OCI-LY3 (cell line): ENCODE results near the gene CIDEB.

Experiments
- H2AFZ ChIP-seq: fragments of 200-600, 300-600 bp; shearing (Covaris generic); 2 replicates; pipeline ENCODE4 v1.6.0; 2014; ENCODE audit warnings: antibody characterized with exemption, low read depth, low read length
- H3K27ac ChIP-seq: fragments of 200-600, 300-600 bp; sonication (generic); 2 replicates; pipeline ENCODE4 v1.5.1; 2014; ENCODE audit warnings: mild to moderate bottlenecking, low read length, moderate library complexity, mixed read lengths
- H3K27me3 ChIP-seq: fragments of 200-600, 300-600 bp; sonication (generic); 2 replicates; pipeline ENCODE4 v1.6.1; 2014; ENCODE audit warnings: low read depth, low read length, mixed read lengths
- H3K36me3 ChIP-seq: fragments of 200-600, 300-600 bp; sonication (generic); replicated peaks from 2 replicates; pipeline ENCODE3; 2014; ENCODE audit warnings: low read depth, low read length, mixed read lengths
- H3K4me1 ChIP-seq: fragments of 300-600, 200-600 bp; sonication (generic); 2 replicates; pipeline ENCODE4 v1.6.1; 2014; ENCODE audit warnings: low read length, mixed read lengths
- H3K4me2 ChIP-seq: fragments of 200-600, 300-600 bp; sonication (generic); 2 replicates; pipeline ENCODE4 v1.6.1; 2014; ENCODE audit warnings: low read length, mixed read lengths
- H3K4me3 ChIP-seq: fragments of 300-600, 200-600 bp; sonication (generic); 2 replicates; pipeline ENCODE4 v1.5.1; 2014; ENCODE audit warnings: antibody characterized with exemption, mild to moderate bottlenecking, low read length, moderate library complexity
- H3K79me2 ChIP-seq: fragments of 300-600, 200-600 bp; shearing (Covaris generic); 2 replicates; pipeline ENCODE4 v1.6.1; 2014; ENCODE audit warnings: mild to moderate bottlenecking, low read length, mixed read lengths
- H3K9ac ChIP-seq: fragments of 300-600, 200-600 bp; shearing (Covaris generic); 2 replicates; pipeline ENCODE4 v1.6.0; 2014; ENCODE audit warnings: mild to moderate bottlenecking, low read length, moderate library complexity
- H3K9me3 ChIP-seq: fragments of 200-600, 300-600 bp; shearing (Covaris generic); 2 replicates; pipeline ENCODE4 v1.6.1; 2014; ENCODE audit warnings: low read length, mixed read lengths; ENCODE audit not compliant: insufficient read depth
- H4K20me1 ChIP-seq: fragments of 200-600, 300-600 bp; sonication (generic); 2 replicates; pipeline ENCODE4 v1.6.1; 2016; ENCODE audit warnings: low read length, mixed read lengths; ENCODE audit not compliant: insufficient read depth
- EZH2phosphoT487 ChIP-seq: fragments of 200-600 bp; shearing (Covaris generic); IDR thresholded peaks from 2 replicates; pipeline ENCODE4 v1.6.1; 2018; ENCODE audit warnings: antibody characterized with exemption, mixed run types, low read depth
- TF ChIP-seq, protein P1 (sequence below): fragments of 200-600, 300-600 bp; sonication (generic); IDR thresholded peaks from 2 replicates; pipeline ENCODE4 v1.5.1; 2014; ENCODE audit warnings: antibody characterized with exemption, low read length, low read depth

The CIDEB gene

DNA sequence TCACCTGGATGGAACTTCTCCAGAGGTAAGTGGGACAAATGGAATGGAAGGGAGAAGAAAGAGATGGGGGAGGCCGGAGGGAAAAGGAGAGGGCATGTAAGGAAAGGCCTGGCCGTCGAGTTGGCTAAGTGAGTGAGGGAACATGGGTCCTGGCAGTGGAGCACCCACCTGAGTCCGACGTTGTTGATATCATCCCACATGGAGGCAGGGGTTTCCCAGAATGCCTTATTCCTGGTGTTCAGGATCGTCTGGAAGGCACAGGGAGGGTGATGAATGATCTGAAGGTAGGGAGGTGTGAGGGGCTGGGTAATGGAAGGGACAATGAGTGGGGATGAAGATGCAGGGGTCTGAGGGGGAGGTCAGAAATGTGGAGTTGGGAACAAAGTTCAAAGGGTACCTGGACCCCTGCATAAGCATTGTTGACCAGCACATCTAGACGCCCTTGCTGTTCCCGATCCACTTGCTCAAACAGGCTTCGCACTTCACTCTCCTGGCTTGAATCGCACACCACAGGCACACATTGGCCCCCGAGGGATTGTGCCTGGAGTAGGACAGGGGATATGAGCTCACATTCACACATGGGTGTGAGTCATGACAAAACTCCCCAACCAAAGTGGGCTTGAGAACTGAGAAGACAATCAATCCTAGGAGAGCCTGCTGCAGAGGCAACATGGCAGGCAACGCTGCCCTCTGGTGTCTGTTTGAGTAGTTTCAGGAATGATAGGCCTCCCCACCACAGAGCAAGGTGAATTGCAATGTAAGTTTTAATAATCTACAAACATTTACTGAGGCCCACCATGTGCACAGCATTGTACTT, 11.2 kb downstream of the CIDEB start:
- no peak overlapping the region for H3K4me3 ChIP-seq
- no peak overlapping the region for H3K9ac ChIP-seq
- H3K4me2 ChIP-seq = peak overlapping the region; percentile 44
- peaks cover 33% of the 10 kb centered on the region for H3K4me1 ChIP-seq
- H2AFZ ChIP-seq = no peak overlapping the region
- no peak overlapping the region for H3K27ac ChIP-seq
- H3K36me3 ChIP-seq = peaks cover 13% of the 10 kb centered on the region
- no peaks in the 10 kb centered on the region for H3K9me3 ChIP-seq
- H3K27me3 ChIP-seq = no peaks in the 10 kb centered on the region
- peaks cover 4% of the 10 kb centered on the region; the same call in 1 of the 2 replicates for H4K20me1 ChIP-seq
- TF ChIP-seq, protein P1, sequence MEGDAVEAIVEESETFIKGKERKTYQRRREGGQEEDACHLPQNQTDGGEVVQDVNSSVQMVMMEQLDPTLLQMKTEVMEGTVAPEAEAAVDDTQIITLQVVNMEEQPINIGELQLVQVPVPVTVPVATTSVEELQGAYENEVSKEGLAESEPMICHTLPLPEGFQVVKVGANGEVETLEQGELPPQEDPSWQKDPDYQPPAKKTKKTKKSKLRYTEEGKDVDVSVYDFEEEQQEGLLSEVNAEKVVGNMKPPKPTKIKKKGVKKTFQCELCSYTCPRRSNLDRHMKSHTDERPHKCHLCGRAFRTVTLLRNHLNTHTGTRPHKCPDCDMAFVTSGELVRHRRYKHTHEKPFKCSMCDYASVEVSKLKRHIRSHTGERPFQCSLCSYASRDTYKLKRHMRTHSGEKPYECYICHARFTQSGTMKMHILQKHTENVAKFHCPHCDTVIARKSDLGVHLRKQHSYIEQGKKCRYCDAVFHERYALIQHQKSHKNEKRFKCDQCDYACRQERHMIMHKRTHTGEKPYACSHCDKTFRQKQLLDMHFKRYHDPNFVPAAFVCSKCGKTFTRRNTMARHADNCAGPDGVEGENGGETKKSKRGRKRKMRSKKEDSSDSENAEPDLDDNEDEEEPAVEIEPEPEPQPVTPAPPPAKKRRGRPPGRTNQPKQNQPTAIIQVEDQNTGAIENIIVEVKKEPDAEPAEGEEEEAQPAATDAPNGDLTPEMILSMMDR = peak; percentile 90
- no peak for TF ChIP-seq EZH2phosphoT487
- peaks cover 19% of the 10 kb centered on the region for H3K79me2 ChIP-seq

DNA sequence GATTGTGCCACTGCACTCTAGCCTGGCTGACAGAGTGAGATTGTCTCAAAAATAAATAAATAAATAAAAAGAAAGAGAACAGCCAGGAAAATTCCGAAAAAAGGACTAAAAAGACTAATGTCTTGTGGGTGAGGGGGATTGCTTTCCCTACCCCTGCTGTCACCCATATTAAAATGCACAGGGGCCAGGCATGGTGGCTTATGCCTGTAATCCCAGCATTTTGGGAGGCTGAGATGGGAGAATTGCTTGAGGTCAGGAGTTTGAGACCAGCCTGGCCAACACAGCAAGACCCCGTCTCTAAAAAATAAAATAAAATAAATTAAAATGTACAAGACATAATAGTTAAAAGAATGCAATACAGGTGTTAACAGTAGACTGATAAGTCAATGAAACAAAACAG, 14.3 kb downstream of the CIDEB start:
- H3K27ac ChIP-seq = no peak overlapping the region
- no peak overlapping the region for H3K4me3 ChIP-seq
- no peaks in the 10 kb centered on the region for H3K79me2 ChIP-seq
- H4K20me1 ChIP-seq = peaks cover 24% of the 10 kb centered on the region
- no peaks in the 10 kb centered on the region for H3K9me3 ChIP-seq
- TF ChIP-seq, protein P1 = no peak
- TF ChIP-seq EZH2phosphoT487 = no peak
- no peak overlapping the region for H3K9ac ChIP-seq
- H3K36me3 ChIP-seq = peaks cover 21% of the 10 kb centered on the region
- no peak overlapping the region for H2AFZ ChIP-seq
- H3K4me1 ChIP-seq = peaks cover 42% of the 10 kb centered on the region
- H3K27me3 ChIP-seq = peaks cover 7% of the 10 kb centered on the region; the same call in 1 of the 2 replicates
- no peak overlapping the region for H3K4me2 ChIP-seq

DNA sequence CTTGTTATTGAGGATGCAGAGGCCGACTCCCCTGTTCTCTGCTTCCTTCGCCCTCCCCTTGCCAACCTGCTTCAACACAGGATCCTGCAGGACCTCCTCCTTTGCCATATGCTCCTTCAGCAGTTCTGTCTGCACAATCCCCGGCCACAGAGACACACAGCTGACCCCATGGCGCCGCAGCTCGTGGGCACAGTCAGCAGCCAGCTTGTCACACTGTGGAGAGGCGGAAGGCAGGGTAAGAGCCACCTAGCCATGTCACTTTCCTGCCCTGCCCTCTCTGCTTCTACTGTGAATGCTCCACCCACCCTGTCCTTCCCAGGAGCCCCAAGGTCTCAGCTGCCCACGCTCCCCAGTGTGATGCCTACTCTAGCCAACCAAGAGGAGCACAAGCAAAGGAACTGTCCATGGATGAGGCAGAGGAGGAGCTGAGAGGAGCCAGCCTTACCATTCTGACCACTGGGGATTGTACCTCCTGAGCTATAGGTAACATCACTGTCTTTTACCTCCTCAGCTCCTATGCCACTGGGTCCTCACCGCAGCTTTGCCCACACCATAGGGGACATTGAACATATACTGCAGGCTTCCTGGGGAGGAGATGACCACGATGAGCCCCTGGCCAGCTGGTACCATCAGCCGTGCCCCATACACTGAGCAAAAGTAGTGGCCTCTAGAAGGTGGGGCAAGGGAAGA, 15.5 kb downstream of the CIDEB start:
- no peaks in the 10 kb centered on the region for H3K9me3 ChIP-seq
- H3K27ac ChIP-seq = no peak overlapping the region
- no peak overlapping the region for H3K4me2 ChIP-seq
- no peaks in the 10 kb centered on the region for H3K79me2 ChIP-seq
- H4K20me1 ChIP-seq = peaks cover 24% of the 10 kb centered on the region
- H3K4me1 ChIP-seq = peaks cover 39% of the 10 kb centered on the region
- peaks cover 21% of the 10 kb centered on the region for H3K36me3 ChIP-seq
- no peak for TF ChIP-seq EZH2phosphoT487
- TF ChIP-seq, protein P1 = no peak
- H3K27me3 ChIP-seq = peaks cover 11% of the 10 kb centered on the region
- no peak overlapping the region for H2AFZ ChIP-seq
- H3K4me3 ChIP-seq = no peak overlapping the region
- H3K9ac ChIP-seq = no peak overlapping the region

DNA sequence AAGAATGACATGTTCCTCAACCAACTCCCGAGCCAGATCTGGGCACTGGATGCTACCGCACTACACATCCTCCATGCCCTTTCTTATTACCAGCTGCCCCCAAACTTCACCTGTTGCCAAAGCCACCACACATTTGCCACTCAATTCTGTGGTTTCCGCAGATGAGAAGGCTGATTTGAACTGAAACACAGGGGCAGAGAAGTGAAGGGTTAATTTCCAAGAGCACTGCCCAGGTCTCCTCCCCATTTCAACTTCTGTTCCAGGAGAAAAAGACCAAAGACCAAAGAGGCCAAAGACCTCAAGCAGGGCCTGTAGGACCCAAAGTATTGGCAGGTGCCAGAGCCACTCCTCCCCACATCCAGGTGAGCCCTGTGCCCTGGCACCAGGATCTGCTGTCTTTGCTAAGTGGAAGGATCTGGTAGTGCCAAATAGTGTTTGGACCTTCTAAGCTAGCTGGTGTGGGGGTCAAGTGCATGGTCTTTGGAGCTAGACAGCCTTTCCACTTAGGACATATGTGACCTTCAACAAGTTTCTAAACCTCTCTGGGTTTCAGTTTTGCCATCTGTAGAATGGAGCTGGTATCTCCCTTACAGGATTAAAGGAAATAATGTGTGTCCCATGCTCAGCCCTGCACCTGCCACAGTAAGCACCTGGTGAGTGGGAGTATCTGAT, 16.2 kb downstream of the CIDEB start:
- TF ChIP-seq, protein P1 = no peak
- TF ChIP-seq EZH2phosphoT487 = no peak
- peaks cover 13% of the 10 kb centered on the region for H3K27me3 ChIP-seq
- peaks cover 24% of the 10 kb centered on the region for H4K20me1 ChIP-seq
- no peak overlapping the region for H3K9ac ChIP-seq
- H2AFZ ChIP-seq = no peak overlapping the region
- no peak overlapping the region for H3K4me3 ChIP-seq
- no peak overlapping the region for H3K27ac ChIP-seq
- peaks cover 21% of the 10 kb centered on the region for H3K36me3 ChIP-seq
- H3K9me3 ChIP-seq = no peaks in the 10 kb centered on the region
- peak overlapping the region; percentile 35 for H3K4me2 ChIP-seq
- H3K4me1 ChIP-seq = peaks cover 33% of the 10 kb centered on the region
- H3K79me2 ChIP-seq = no peaks in the 10 kb centered on the region
